HEK293 (cell line): ENCODE data around the gene ARL15.

Source experiments
- CTCF ChIA-PET: fragments of 350-600 bp; formaldehyde crosslinking; extraction: SDS; loops from one replicate; lab custom pipeline; 2021; ENCODE audit warnings: antibody characterized with exemption; lab: Yijun Ruan, JAX
- POLR2A ChIA-PET: fragments of 300-600 bp; formaldehyde crosslinking; extraction: SDS; loops from one replicate; lab custom pipeline; 2020; ENCODE audit warnings: antibody characterized with exemption, inconsistent platforms; lab: Yijun Ruan, JAX
- H3K27ac ChIP-seq: fragments of 200-500 bp; sonication (Bioruptor generic); 2 replicates; pipeline ENCODE4 v1.5.1; 2014; ENCODE audit warnings: low read depth, low read length, control low read depth, inconsistent platforms; ENCODE audit errors: extremely low read depth
- H3K36me3 ChIP-seq, 2 experiments: fragments of 200-500 bp in 1 of 2; sonication (Bioruptor generic) in 1 of 2; 1 replicate in 1 of 2; 2 replicates in 1 of 2; pipeline ENCODE4 v1.5.1; 2014 to 2017; ENCODE audit warnings: inconsistent platforms in 2 of 2, low read length in 2 of 2; ENCODE audit not compliant: control insufficient read depth in 2 of 2, insufficient read depth in 1 of 2
- H3K4me1 ChIP-seq: fragments of 200-500 bp; sonication (Bioruptor generic); 2 replicates; pipeline ENCODE4 v1.5.1; 2014; ENCODE audit warnings: mild to moderate bottlenecking, low read length, inconsistent platforms; ENCODE audit not compliant: control insufficient read depth, insufficient read depth
- H3K4me3 ChIP-seq: 2 replicates; pipeline ENCODE4 v1.5.1; 2011; ENCODE audit warnings: low read depth, mild to moderate bottlenecking, control low read depth, low read length, moderate library complexity
- H3K9me3 ChIP-seq: fragments of 200-500 bp; sonication (Bioruptor generic); 2 replicates; pipeline ENCODE4 v1.5.1; 2014; ENCODE audit warnings: low read depth, low read length, inconsistent platforms; ENCODE audit not compliant: control insufficient read depth, insufficient read depth
- AEBP2 ChIP-seq: fragments of 450-650 bp; formaldehyde crosslinking; IDR thresholded peaks from 2 replicates; pipeline ENCODE4 v1.5.1; 2016; ENCODE audit warnings: missing biosample characterization, missing genetic modification characterization, borderline replicate concordance
- EGR2 ChIP-seq: fragments of 450-650 bp; formaldehyde crosslinking; IDR thresholded peaks from 2 replicates; pipeline ENCODE4 v1.5.1; 2016; ENCODE audit warnings: low read depth, missing biosample characterization, missing genetic modification characterization
- HOXC10 ChIP-seq: sonication (generic); formaldehyde crosslinking; IDR thresholded peaks from 2 replicates; pipeline ENCODE4 v1.8.1; 2023; ENCODE audit warnings: mild to moderate bottlenecking, missing genetic modification reagents
- HOXD13 ChIP-seq: sonication (generic); formaldehyde crosslinking; IDR thresholded peaks from 2 replicates; pipeline ENCODE4 v1.8.0; 2022; ENCODE audit warnings: missing genetic modification reagents, borderline replicate concordance
- KLF7 ChIP-seq: fragments of 450-650 bp; formaldehyde crosslinking; IDR thresholded peaks from 2 replicates; pipeline ENCODE4 v1.5.1; 2016; ENCODE audit warnings: missing biosample characterization, missing genetic modification characterization, borderline replicate concordance
- REST ChIP-seq: fragments of 450-650 bp; formaldehyde crosslinking; IDR thresholded peaks from 2 replicates; pipeline ENCODE4 v1.5.1; 2016; ENCODE audit warnings: missing biosample characterization, missing genetic modification characterization
- SCRT1 ChIP-seq: fragments of 450-650 bp; formaldehyde crosslinking; IDR thresholded peaks from 2 replicates; pipeline ENCODE4 v1.5.1; 2016; ENCODE audit warnings: missing biosample characterization, missing genetic modification characterization, borderline replicate concordance
- SCRT2 ChIP-seq: fragments of 450-650 bp; formaldehyde crosslinking; IDR thresholded peaks from 2 replicates; pipeline ENCODE4 v1.5.1; 2016; ENCODE audit warnings: missing biosample characterization, missing genetic modification characterization
- TCF7L2 ChIP-seq: IDR thresholded peaks from 2 replicates; pipeline ENCODE4 v1.6.1; 2011; ENCODE audit warnings: low read depth, mild to moderate bottlenecking, inconsistent platforms, low read length, moderate library complexity, borderline replicate concordance
- ZBTB26 ChIP-seq: fragments of 450-650 bp; formaldehyde crosslinking; optimal IDR thresholded peaks from 2 replicates; pipeline ENCODE3; 2016; ENCODE audit warnings: missing biosample characterization, mild to moderate bottlenecking, missing genetic modification characterization
- ZNF133 ChIP-seq: fragments of 450-650 bp; formaldehyde crosslinking; IDR thresholded peaks from 2 replicates; pipeline ENCODE4 v1.5.1; 2016; ENCODE audit warnings: missing biosample characterization, missing genetic modification characterization
- ZNF174 ChIP-seq: fragments of 450-650 bp; formaldehyde crosslinking; IDR thresholded peaks from 2 replicates; pipeline ENCODE4 v1.5.0; 2017; ENCODE audit warnings: missing biosample characterization, mild to moderate bottlenecking, missing genetic modification characterization
- ZNF184 ChIP-seq: fragments of 450-650 bp; IDR thresholded peaks from 2 replicates; pipeline ENCODE4 v1.5.1; 2018; ENCODE audit warnings: missing biosample characterization, mild to moderate bottlenecking, missing genetic modification characterization
- ZNF223 ChIP-seq: fragments of 450-650 bp; formaldehyde crosslinking; IDR thresholded peaks from 2 replicates; pipeline ENCODE4 v1.5.1; 2016; ENCODE audit warnings: missing biosample characterization, missing genetic modification characterization
- ZNF274 ChIP-seq, 2 experiments: fragments of 200-500 bp in 1 of 2; fragments of 450-650 bp in 1 of 2; sonication (Bioruptor generic) in 1 of 2; formaldehyde crosslinking in 1 of 2; IDR thresholded peaks; 2 replicates each; pipeline versions ENCODE4 v1.5.1 to v1.6.1; 2014 to 2016; ENCODE audit warnings: borderline replicate concordance in 1 of 2, inconsistent platforms in 1 of 2, low read length in 1 of 2, missing biosample characterization in 1 of 2, missing genetic modification characterization in 1 of 2
- ZNF302 ChIP-seq: fragments of 450-650 bp; formaldehyde crosslinking; IDR thresholded peaks from 2 replicates; pipeline ENCODE4 v1.5.1; 2016; ENCODE audit warnings: missing biosample characterization, missing genetic modification characterization, low read depth
- ZNF518A ChIP-seq: fragments of 450-650 bp; formaldehyde crosslinking; conservative IDR thresholded peaks from 2 replicates; pipeline ENCODE4 v1.5.1; 2016; ENCODE audit warnings: low read depth, missing biosample characterization, missing genetic modification characterization
- ZNF692 ChIP-seq: fragments of 450-650 bp; formaldehyde crosslinking; IDR thresholded peaks from 2 replicates; pipeline ENCODE4 v1.5.1; 2016; ENCODE audit warnings: missing biosample characterization, missing genetic modification characterization
- ZNF701 ChIP-seq: fragments of 450-650 bp; formaldehyde crosslinking; IDR thresholded peaks from 2 replicates; pipeline ENCODE4 v1.5.1; 2016; ENCODE audit warnings: missing biosample characterization, missing genetic modification characterization

The ARL15 gene

GRCh38 chr5:53879708-53880323 is 430.6 kb downstream of the ARL15 start (continued):
- TF ChIP-seq HOXC10 (CRISPR knock-in tag) (no peak), ZBTB26 (tag by site-specific recombination) (no peak), ZNF274 (IDR thresholded peaks at IDR 0.05; ENCODE audit: low read length) (no peak), ZNF274 (tag by site-specific recombination; IDR thresholded peaks at IDR 0.05; ENCODE audit: borderline replicate concordance) (no peak)
- TF ChIP-seq, all 188 proteins: peak for 0

GRCh38 chr5:53878015-53878414 is 432.4 kb downstream of the ARL15 start:
- ChIA-PET POLR2A (no interaction called here), CTCF (interaction anchor here (0.5 to 1.4 kb wide), 5 partner anchors 9 to 1040 kb away, joined by 3 to 6 read pairs (median 3); no protein-coding TSS in a partner anchor)
- Histone ChIP-seq H3K4me1 (no peaks in the 10 kb centered on the region), H3K36me3 (no peaks in the 10 kb centered on the region), H3K27ac (no peak overlapping the region), H3K4me3 (no peak overlapping the region), H3K9me3 (no peaks in the 10 kb centered on the region)
- TF ChIP-seq SCRT2 (tag by site-specific recombination) (peak; percentile 56; the same call in 1 of the 2 replicates), SCRT1 (tag by site-specific recombination) (peak; percentile 67; the same call in 1 of the 2 replicates), ZNF518A (tag by site-specific recombination) (no peak)

GRCh38 chr5:53877243-53877642 is 433.1 kb downstream of the ARL15 start:
- ChIA-PET CTCF (interaction anchor here (0.6 to 1.4 kb wide), 4 partner anchors 8 to 1039 kb away, joined by 3 to 6 read pairs (median 3); no protein-coding TSS in a partner anchor), POLR2A (no interaction called here)
- H3K27ac ChIP-seq: no peak overlapping the region
- TF ChIP-seq AEBP2 (no peak), REST (tag by site-specific recombination) (no peak), KLF7 (tag by site-specific recombination) (no peak), ZNF223 (tag by site-specific recombination) (no peak), ZNF133 (tag by site-specific recombination) (no peak), HOXD13 (CRISPR knock-in tag) (no peak), ZNF184 (tag by site-specific recombination) (no peak), ZNF302 (tag by site-specific recombination) (no peak), ZNF701 (tag by site-specific recombination) (no peak), TCF7L2 (no peak), ZNF174 (tag by site-specific recombination) (no peak), ZNF692 (tag by site-specific recombination) (no peak), EGR2 (no peak)

More at GRCh38 chr5:53877243-53877642, 433.1 kb downstream of the ARL15 start:
- H3K9me3 ChIP-seq: no peaks in the 10 kb centered on the region
- H3K36me3 ChIP-seq: no peaks in the 10 kb centered on the region
- H3K4me1 ChIP-seq: no peaks in the 10 kb centered on the region
- H3K4me3 ChIP-seq: no peak overlapping the region
